ENCODE measurements around the gene GCSAM.

DNA sequence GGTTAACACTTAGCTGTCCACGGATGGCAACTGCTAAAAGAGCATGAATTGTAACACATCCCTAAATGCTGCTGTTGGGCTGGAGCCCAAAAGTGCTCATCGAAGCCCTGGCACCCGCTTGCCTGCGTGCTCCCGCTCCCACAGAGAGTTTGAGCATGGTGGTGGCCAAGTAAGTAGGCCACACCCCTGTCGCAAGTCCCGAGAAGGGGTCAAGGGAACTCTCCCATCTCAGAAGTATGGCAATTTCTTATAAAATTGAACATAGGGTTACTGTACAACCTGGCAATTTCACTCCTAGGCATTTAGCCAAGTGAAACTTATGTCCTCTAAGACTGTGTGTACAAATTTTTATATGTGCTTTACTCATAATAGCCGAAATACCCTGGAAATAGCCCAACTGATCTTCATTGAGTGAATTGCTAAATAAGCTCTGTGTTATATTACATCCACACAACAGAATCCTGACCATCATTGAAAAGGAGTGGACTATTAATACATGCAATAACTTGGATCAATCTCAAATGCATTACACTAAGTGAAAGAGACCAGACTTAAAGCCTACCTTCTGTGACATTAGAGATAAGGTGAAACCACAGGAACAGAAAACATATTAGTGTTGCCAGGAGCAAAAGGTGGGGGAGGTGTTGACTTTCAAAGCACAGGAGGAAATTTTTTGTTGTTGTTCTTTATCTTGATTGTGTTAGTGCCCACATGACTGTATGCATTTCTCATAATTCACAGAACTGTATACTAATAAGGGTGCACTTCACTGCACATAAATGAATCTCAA is 1.5 kb upstream of the GCSAM start:
- no peak for TF ChIP-seq CTCF (conservative IDR thresholded peaks at IDR 0.05; ENCODE audit: low read depth, low read length)
- no peak for TF ChIP-seq EZH2 (IDR thresholded peaks at IDR 0.05; ENCODE audit: low read length, unreplicated experiment)
- no peak for TF ChIP-seq EZH2phosphoT487 (IDR thresholded peaks at IDR 0.05; ENCODE audit: borderline replicate concordance, low read length)

Data from PC-3 (cell line).